ENCODE results near the gene PAX6. TPM values are rescaled to one million over a fixed set of nuclear protein-coding genes. Genes with fewer than 3 reads are reported as not detected.

The PAX6 gene
- total and polyA plus RNA-seq, 9 of the 15 experiments (the other 6 are each of a cell fraction or from before 2014, with no cell fraction given), result 1.5 to 10.9 (median 5.3) TPM

GRCh38 chr11:31830406-31830805 lies 19.3 kb upstream of the PAX6 start:
- ChIA-PET CTCF (ENCODE audit: low intra/inter-chr PET ratio) (no interaction called here), POLR2A (interaction anchor here (1.3 kb wide), 1 partner anchor 18 kb away, joined by 3 read pairs; no protein-coding TSS in a partner anchor)
- no TSS peak for BruUV-seq (replicated peaks)
- H3K27ac ChIP-seq (ENCODE audit: extremely low read depth, low read depth, low read length), result no peak overlapping the region
- H2AFZ ChIP-seq (ENCODE audit: low read depth, low read length), result no peak overlapping the region
- no peaks in the 10 kb centered on the region for H3K9me3 ChIP-seq (replicated peaks; ENCODE audit: control insufficient read depth, insufficient read depth, low read depth, low read length)
- H3K27me3 ChIP-seq (ENCODE audit: control insufficient read depth in 2 of 2, insufficient read depth in 2 of 2, low read length in 2 of 2), result peaks cover 23 to 26% of the 10 kb centered on the region in 2 experiments; a peak in 4 of 5 replicates
- in situ Hi-C loops (cut with MboI) (no loop called here), intact Hi-C loops (cut with micrococcal nuclease) (no loop called here)
- TF ChIP-seq CBX1 (IDR thresholded peaks at IDR 0.05; ENCODE audit: low read depth) (no peak), E2F6 (IDR thresholded peaks at IDR 0.05; ENCODE audit: borderline replicate concordance in 1 of 2, extremely low read depth in 1 of 2, insufficient read depth in 1 of 2, insufficient read length in 1 of 2, low read depth in 1 of 2, low read length in 1 of 2, poor library complexity in 1 of 2, severe bottlenecking in 1 of 2) (no peak), HNRNPUL1 (IDR thresholded peaks at IDR 0.05; ENCODE audit: low read length) (no peak), BCL6 (CRISPR knock-in tag; IDR thresholded peaks at IDR 0.05) (no peak), ZBTB26 (CRISPR knock-in tag; IDR thresholded peaks at IDR 0.05) (no peak), TCF7 (IDR thresholded peaks at IDR 0.05; ENCODE audit: borderline replicate concordance) (no peak), PHF8 (IDR thresholded peaks at IDR 0.05; ENCODE audit: borderline replicate concordance, low read length) (no peak), DEAF1 (CRISPR knock-in tag; IDR thresholded peaks at IDR 0.05) (no peak)
- H3K9ac ChIP-seq (ENCODE audit: insufficient read depth in 1 of 2, low read depth in 2 of 2, low read length in 2 of 2), result no peak overlapping the region
- H3K9me1 ChIP-seq (ENCODE audit: control insufficient read depth, insufficient read depth, low read length), result no peaks in the 10 kb centered on the region
- no peak overlapping the region for H3K4me3 ChIP-seq
- no peak overlapping the region for H3K4me2 ChIP-seq (ENCODE audit: insufficient read depth, low read length)
- peaks cover 0 to 13% of the 10 kb centered on the region in 2 experiments; a peak in 2 of 5 replicates for H3K4me1 ChIP-seq (replicated peaks in 1 of 2; ENCODE audit: control insufficient read depth in 2 of 2, insufficient read depth in 2 of 2, low read length in 2 of 2)
- 7% methylated on average over 4 of the region's 4 CpGs for WGBS (ENCODE audit: insufficient coverage, low coverage, missing lambda C conversion rate)
- no peaks in the 10 kb centered on the region for H4K20me1 ChIP-seq (replicated peaks; ENCODE audit: control insufficient read depth, insufficient read depth, low read length)
- FAIRE-seq (no peak), DNase-seq (ENCODE audit: extremely low read depth in 1 of 4, low spot score in 3 of 4) (no peak), ATAC-seq (no peak)
- H3K79me2 ChIP-seq (ENCODE audit: control insufficient read depth, insufficient read depth, low read length), result no peaks in the 10 kb centered on the region
- H3K36me3 ChIP-seq (ENCODE audit: control insufficient read depth, insufficient read depth, low read length), result no peaks in the 10 kb centered on the region

Data from K562 (cell line).